Inflammatory macrophage treated with lipopolysaccharide for 1 hour (primary cell): ENCODE data around the gene ZNF397.

ENCODE experiments used
- DNase-seq, 2 donors: peaks; one replicate each; pipeline ENCODE4 v3.0.0-alpha.2; 2020 to 2022

The ZNF397 gene

GRCh38 chr18:35306588-35307250, 65.9 kb downstream of the ZNF397 start:
- no peak for DNase-seq
